Measurements from ENCODE around the gene SERP2.

SERP2 gene

DNA sequence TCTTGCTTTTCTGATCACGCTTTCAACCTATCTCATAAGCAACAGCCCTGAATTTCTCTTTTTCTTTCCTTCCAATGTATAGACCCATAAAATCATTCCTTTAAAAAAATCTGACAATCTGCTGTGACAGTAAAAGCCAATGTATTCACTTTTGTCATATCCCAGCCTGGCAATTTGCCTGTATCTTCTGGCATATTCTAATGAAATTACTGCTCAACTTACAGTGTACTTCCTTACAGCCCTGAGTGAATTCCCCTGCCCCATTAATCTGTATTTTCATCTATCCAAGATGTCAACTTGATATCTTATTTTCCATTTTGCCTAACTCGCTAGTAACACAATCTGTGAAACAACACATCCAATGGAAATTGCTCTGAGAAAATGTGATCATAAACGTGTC is 18.0 kb upstream of the SERP2 start:
- no peak for DNase-seq (ENCODE audit: low read depth in 2 of 2)

DNA sequence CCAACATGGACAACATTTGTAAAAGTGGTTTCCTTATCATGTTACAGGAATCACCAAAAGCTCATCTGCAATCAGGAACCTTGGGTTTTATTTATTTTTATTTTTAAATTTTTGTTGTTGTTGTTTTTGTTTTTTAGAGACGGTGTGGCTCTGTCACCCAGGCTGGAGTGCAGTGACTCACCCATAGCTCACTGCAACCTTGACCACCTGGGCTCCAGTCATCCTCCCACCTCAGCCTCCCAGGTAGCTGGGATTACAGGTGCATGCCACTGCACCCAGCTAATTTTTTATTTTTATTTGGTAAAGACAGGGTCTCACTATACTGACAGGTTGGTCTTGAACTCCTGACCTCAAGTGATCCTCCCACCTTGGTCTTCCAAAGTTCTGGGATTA is 13.6 kb upstream of the SERP2 start:
- DNase-seq (ENCODE audit: low read depth in 2 of 2), result no peak

DNA sequence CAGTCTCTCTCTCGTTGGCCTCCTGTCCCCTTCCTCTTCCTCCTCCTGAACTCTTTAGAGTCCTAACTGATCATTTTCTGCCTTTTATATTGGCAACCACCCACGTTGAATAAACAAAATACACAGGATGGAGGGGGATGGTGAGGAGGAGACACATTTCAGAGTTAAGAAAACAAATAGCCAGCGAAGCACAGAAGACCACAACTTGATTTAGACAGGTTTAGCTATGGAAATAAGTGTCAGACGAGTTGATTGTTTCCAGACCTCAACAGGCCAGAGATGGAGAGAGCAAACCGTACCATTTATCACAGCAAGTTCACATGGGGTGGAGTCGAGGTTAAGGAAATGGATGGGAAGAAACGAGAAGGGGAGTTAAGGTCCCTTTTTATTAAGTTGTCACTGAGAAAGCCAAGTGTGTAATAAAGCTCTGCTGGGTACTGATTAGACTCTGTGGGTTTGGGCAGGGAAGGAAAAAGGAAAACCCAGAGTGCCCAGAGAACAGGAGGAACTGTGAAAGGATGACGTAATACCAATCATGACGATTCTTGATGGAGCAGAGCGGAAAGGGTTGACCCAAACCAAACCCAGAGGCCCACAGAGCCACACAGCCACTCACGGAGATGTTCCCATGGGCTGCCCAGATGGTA is 11.1 kb upstream of the SERP2 start:
- DNase-seq (ENCODE audit: low read depth in 2 of 2), result no peak

DNA sequence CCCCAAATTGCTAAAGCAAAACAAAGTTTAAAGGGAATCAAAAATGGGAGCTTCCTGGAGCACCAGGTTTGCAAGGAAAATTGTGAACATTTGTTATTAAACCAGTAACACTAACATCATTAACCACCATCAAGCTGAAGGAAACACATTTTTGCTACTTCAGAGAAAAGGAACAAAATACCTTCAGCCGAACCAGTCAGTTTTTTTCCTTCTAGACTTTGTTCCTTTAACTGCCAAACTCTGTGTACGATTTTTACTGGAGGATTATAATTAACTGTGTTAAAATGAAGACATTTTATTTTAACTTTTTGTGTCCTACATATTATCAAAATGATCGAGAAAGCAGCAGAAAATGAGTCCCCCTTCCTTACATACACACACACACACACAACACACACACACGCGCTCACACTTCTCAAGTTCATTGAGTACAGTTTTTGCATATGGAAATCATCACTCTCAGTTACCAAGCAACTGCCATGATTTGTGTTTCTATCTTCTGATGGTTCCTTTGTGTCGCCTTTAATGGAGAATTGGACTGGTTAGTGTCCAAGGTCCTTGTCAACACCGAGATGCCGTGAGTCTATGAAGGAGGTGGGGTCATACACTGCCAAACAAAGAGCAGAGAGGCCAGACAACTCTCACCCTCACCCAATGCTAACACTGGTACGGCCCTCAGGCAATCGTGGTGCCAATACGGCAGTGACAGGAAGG is 9.8 kb upstream of the SERP2 start:
- DNase-seq (ENCODE audit: low read depth in 2 of 2), result no peak

DNA sequence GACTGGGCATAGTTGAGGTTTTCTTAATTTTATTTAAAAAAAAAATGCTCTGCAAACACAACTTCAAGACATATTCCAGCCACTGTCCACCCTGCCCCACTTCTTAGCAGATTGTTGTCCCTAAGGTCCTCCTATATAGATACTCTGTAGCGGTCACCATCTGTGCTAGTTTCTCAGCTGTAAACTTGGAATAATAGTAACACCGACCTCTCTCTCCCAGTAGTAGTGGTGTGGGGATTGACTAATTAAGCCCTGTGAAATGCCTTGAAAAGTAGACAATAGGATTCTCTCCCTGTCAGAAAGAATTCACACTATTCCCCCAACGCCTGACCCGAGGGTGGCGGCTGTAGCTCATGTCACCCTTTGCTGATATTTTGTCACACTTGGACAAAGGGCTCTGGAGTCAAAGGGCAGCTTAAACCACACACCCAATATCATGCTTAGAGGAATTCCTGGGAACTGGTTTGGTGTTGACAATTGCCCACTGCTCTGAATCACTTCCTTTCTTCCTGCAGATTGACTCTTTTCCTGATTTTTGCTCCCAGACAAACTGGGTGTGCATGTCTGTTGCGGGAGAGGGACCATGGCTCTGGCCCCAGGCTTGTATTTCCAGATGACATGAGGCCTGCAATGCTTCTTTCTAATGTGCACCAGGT is 9.2 kb upstream of the SERP2 start:
- DNase-seq (ENCODE audit: low read depth in 2 of 2), result no peak

DNA sequence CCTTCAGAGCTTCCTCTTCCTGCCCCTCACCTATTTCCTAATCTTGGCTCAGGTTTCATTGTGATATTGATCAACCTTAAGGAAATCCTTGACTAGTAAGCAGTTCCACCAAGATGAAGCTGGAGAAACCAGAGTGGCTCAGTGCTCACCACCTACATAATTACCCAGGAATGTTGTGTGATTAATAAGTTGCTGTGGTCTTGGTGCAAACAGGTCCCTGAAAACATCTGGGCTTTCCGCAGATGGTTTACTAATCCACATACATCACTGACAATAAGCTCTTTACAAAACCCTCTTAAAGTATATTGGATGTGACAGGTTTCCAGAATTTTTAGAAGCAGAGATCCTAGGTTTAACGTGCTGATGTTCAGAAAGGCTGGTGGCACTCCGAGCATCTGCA is 8.6 kb upstream of the SERP2 start:
- DNase-seq (ENCODE audit: low read depth in 2 of 2), result no peak

DNA sequence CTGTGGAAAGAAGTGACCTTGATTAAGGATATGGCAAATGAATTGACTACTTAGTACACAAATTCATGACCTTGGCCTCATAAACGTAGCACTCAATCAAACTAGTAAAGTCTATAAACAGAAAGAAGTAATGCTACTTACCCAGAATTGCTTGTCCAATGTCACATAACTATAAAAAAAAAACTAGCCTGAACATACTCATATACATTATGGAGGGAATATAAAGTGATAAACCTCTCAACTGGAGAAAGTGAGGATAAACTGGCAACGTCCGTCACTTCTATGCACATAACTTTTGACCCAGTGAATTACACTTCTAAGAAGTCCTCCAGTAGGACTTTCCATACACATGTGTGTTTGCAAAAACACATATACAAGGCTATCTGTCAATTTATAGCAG is 7.7 kb upstream of the SERP2 start:
- no peak for DNase-seq (ENCODE audit: low read depth in 2 of 2)

DNA sequence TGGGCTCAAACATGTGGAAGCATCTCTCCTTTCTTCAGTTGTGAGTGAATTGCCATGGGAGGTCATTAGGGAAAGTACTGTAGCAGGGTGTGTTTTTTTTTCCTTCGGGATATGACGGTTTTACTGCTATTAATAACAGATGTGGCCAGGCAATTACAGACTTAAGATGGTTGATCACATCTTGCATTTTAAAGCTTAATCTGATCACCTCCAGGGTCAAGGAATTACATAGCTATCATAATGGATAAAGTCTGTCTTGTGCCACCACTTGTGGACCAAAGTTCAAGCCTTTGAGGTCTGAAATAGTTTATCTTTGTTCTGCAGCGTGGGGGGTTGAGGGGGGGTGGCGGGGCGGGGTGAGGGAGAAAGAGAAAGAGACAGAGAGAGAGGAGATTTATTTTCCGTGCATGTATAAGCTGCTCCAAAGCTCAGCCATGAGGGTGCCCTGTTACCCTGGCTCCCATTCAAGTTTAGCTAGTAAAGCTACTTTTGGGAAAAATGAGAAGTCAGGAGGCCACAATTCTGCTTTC is 5.5 kb upstream of the SERP2 start:
- DNase-seq (ENCODE audit: low read depth in 2 of 2), result no peak

DNA sequence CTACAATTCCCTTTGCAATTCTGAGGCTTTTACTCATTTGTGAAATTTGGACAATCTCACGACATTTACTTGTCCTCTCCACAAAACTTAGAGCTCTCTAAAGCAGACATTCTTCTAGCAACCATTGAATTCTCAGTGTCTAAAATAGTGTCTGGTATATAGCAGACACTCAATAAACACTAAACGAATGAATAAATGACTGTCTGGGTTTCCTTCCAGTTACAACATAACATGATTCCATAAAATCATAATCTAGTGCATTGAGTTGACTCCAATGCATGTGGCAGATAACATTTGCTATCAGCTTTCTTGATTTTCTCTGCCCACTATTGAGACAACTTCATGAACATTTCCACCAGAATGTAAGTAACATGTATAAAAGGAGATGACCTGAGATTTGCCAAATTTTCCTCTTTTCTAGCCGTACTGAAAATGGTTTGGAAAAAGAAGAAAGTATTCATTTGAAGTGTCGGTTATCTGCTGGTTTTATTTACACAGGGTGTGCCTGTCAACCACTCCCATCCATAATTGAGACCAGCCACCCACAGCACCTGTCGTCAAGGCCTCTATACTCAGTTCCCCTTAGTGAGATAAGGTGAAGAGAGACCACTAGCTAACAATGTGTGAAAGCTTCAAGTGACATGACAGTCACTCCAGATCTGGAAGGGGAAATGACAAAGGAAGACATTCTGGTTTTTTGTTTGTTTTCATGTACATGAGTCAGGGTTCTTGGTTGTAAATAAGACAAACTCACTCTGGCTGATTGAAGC is 4.8 kb upstream of the SERP2 start:
- DNase-seq (ENCODE audit: low read depth in 2 of 2), result no peak

DNA sequence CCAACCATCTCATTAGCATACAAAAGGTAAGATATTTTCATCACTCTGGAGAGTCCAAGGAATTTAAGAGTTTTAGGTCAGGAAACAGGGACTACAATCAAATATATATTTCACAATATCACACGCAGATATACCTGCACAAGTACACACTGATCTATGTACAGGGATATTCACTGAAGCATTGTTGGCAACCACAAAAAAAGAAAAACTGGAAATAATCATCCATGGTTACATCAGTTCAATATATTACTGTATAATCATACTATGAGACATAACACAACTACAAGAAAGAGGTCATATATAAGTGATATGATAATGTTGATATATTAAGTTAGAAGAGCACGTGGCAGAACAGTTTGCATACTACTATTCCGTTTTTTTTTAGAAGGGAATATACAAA is 2.2 kb upstream of the SERP2 start:
- DNase-seq (ENCODE audit: low read depth in 2 of 2), result no peak

DNA sequence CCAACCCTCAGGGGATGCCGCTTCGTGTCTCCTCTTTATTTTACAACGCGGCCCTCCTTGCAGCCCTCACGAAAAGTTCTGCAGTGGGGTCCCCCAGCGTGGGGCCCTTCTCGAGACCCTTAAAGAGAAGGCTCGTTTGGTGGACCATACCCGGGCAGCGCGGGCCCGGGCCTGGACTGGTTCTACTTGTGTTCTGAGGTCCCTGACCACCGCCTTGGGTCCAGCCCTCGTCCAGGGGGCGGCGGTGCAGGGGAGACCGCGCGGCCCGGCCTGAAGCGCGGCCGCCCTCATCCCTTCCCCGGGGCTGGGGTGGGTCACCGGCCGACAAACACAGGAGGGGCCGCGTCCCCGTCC is 400 bp upstream of the SERP2 start:
- no peak for DNase-seq (ENCODE audit: low read depth in 2 of 2)

DNA sequence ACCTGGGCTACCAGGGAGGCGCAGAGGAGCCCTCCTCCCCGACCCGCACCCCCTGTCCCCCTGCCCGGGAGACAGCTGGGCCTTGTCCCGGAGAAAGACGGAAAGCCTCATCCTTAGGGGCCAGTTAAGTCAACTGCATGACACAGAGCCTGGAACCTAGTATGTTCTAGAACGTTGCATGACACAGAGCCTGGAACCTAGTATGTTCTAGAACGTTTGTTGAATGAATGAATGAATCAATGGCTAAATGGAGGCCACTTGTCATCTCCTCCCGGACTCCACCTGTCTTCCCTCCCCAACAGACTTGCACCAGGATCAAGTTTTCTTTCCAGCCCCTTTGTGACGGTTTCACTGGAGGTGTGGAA is 706 bp downstream of the SERP2 start:
- no peak for DNase-seq (ENCODE audit: low read depth in 2 of 2)

DNA sequence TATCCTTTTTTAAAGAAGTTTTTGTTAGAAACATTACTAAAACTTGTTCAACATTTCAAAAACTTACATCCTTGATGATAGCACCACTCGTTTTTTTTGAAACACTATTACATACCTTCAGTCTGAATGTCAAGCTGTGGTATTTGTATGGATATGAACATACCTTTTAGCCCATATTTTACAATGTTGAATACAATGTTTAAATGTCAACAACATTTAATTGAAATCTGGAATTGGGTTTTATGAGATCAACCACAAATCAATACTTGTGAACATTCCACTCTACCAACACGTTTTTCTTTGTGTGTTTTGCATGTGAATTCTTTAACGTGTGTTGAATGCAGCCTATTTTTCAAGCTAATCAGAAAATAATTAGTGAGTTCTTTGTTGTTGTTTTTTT is 4.7 kb downstream of the SERP2 start:
- no peak for DNase-seq (ENCODE audit: low read depth in 2 of 2)

DNA sequence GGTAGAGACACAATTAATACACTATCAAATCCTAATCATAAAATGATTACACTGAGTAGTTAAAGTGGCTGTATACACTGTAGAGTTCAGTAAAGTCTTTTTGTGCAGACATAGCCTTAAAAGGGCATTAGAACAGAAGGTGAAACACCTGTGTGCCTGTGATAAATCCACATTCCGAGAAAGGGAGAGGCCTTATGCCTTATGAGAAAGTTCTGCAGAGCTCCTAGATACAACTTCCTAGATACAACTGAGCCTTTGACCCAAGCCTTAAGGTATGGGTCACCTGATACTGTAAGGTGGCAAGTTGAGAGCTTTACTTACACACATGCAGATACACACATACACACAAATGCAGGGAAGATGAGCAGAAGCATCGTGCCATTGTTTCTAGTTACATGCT is 6.3 kb downstream of the SERP2 start:
- DNase-seq (ENCODE audit: low read depth in 2 of 2), result no peak

DNA sequence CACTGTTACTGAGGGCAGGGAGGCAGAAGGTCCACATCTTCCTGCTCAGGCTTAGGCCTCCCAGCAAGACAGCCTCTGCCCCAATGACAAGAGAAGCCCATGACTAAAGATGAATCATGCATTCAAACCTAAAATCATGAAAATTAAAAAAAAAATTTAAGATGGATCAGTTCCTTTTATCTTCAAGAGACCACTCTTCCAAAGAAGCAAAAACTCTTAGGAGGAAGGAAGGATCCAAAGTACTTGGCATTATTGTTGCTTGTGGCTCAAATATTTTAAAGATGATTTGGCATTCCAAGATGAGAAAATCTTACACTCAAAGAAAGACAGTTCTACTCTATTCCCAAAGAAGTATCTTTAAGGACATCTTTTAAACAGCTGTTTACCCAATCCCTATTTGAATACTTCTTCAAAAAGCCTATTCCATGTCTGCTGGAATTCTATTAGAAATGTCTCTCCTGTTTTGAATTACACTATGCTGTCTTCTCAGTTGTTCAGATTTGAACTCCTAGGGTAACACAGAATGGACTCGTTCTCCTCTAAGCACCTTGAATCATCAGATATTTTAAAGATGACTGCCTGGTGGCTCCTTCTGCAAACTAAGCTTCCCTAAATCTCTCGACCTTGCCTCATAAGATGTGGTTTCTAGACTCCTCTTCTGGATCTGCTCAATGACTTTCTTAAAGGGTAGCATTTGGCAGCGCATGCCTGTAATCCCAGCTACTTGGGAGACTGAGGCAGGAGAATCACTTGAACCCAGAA is 7.0 kb downstream of the SERP2 start:
- no peak for DNase-seq (ENCODE audit: low read depth in 2 of 2)

DNA sequence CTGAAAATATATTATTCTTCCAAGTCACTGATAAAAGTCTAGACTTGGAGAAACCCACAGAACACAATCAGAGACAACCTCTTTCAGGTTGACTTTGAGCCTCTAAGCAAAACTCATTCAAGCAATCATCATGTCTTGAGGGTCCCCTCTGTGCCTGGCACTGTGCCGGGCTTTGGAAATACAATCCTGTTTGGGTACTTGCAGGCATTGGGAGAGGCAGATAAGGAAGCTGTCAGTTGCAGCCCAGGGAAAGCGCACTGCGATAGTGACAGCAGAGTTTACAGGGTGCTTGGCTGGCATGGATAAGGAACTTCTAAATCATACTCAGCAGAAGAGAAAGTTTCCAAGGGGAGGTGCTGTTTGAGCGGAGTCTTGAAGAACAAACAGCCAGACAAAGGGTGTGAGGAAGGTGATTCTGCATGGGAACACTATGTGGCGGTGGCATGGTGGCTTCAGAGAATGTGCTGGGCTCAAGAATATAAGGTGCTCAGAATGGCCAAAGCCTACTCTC is 9.1 kb downstream of the SERP2 start:
- no peak for DNase-seq (ENCODE audit: low read depth in 2 of 2)

DNA sequence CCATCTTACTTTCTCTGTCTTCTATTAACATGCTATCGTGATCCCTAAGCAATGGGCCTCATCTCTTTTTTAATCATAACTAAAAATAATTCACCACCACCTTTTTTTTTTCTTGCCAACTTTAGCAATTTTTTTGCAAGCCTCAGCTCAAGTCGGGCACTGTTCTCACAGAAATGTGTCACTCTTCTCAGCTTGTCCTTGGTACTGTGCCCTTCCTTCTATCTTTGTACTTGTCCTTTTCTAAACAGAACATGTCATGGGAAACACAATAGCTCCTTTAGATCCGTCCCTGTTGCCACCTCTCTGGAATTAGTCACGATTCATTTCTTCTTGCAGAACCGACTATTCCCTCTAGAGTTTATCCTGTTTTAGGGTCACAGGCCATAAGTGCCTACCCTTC is 10.3 kb downstream of the SERP2 start:
- DNase-seq (ENCODE audit: low read depth in 2 of 2), result no peak

DNA sequence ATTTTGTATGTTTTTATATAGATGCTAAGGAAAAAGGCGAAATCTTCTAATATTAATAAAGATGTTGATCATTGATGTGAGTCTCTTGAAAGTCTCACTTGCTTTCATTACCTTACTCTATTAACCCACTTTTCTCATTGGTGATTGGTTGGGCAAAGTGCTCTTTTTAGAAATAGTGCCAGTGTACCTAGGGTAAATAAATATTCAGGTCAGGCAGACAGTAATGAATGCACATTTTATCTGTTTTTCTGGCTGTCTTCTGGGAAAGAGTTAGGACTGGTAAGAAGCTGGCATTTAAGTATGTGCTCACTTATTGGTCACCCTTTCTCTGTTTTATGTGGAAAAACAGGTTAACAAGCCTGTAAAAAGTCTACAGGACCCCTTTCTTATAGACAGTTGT is 11.2 kb downstream of the SERP2 start:
- no peak for DNase-seq (ENCODE audit: low read depth in 2 of 2)

DNA sequence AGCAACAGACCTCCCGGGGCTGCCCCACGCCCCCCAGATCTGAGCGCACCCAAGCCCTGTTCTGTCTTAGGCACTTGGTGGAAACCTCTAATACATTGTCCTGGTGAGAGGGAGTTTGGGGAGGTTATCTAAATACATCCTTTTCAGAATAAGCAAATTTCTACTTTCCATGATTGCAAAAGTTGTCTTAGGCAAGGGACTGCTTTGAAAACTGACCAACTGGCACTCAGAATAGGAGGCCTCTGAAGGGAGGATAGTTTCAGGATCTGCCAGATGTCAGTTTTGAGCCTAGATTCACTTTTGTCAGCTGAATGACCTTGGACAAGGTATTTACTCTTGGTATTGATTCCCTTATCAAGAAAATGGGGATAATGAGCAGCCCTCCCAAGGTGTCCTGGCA is 11.8 kb downstream of the SERP2 start:
- DNase-seq (ENCODE audit: low read depth in 2 of 2), result no peak

DNA sequence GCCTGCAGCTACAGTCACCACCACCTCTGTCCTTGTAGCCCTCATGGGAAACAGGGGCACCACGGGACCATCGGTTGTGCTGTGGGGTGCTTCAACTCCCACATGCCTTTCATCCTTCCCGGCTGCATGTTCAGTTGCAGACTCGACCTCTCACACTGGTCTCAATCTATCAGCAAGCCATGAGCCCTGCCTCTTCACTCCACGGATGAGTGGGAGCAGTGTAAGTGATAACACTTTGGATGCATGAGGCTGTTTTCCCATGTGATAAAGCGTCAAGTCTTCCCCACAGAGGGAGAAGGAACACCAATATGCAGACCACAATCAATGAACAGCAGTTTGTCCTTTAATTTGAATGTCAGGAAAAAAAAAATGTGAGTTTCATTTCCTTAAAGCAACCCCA is 12.2 kb downstream of the SERP2 start:
- no peak for DNase-seq (ENCODE audit: low read depth in 2 of 2)

DNA sequence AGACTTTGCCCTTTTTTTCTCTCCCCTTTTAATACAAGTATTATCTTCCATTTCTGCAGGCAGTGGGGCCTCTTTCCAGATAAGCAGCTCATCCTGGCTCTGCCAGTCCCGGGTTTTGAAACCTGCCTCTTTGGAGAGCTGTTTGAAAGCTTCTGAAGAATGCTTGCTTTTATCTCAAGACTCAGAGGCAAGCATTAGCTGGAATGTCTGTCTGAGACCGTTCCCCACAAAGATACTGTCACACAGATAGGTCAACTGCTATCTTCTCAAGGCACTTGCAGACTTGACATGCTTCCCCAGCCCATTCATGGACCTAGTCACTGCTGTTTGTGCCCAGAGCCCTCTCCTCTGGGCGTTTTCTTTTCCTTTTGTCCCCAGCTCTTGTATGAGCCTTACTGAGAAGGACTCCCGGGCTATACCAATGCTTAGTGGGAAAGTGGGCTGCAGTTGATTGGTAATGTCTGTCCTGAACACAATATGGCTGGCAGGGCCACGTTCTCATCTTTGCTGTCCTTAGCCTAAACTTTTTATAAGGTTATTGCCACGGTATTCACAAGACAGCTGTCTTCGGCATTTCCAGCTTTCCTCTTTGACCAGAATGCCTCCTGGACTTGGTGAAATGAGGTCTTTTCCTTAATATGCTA is 13.4 kb downstream of the SERP2 start:
- DNase-seq (ENCODE audit: low read depth in 2 of 2), result no peak
